Endodermal cell (in vitro differentiated cells): ENCODE results near the gene DRAXIN. TPM values are rescaled to one million over a fixed set of nuclear protein-coding genes. Genes with fewer than 3 reads are reported as not detected.
A peak's percentile ranks its signal among the peaks of the same experiment; 100 is the strongest.

ENCODE experiments used
- DNase-seq: peaks from one replicate; pipeline ENCODE4 v3.0.0-alpha.2; 2017
- H3K27ac ChIP-seq: 2 replicates; pipeline ENCODE4 v1.5.1; 2013; ENCODE audit warnings: mild to moderate bottlenecking, low read depth, low read length, moderate library complexity
- H3K27me3 ChIP-seq: 2 replicates; pipeline ENCODE4 v1.6.1; 2013; ENCODE audit warnings: mild to moderate bottlenecking, low read length, moderate library complexity; ENCODE audit not compliant: insufficient read depth, control insufficient read depth, poor library complexity, severe bottlenecking
- H3K36me3 ChIP-seq: 2 replicates; pipeline ENCODE4 v1.7.0; 2013; ENCODE audit warnings: mild to moderate bottlenecking, low read length, moderate library complexity; ENCODE audit not compliant: control insufficient read depth, insufficient read depth
- H3K4me1 ChIP-seq: one replicate; pipeline ENCODE4 v1.7.0; 2013; ENCODE audit warnings: low read length; ENCODE audit not compliant: control insufficient read depth, insufficient read depth
- H3K4me3 ChIP-seq: 2 replicates; pipeline ENCODE4 v1.5.1; 2013; ENCODE audit warnings: mild to moderate bottlenecking, low read length, moderate library complexity
- H3K9ac ChIP-seq: 2 replicates; pipeline ENCODE4 v1.6.1; 2013; ENCODE audit warnings: mild to moderate bottlenecking, low read length, moderate library complexity; ENCODE audit not compliant: poor library complexity, severe bottlenecking; ENCODE audit errors: extremely low read depth
- H3K9me3 ChIP-seq: 2 replicates; pipeline ENCODE4 v1.6.1; 2013; ENCODE audit warnings: mild to moderate bottlenecking, low read length, moderate library complexity; ENCODE audit not compliant: control insufficient read depth
- H3K27ac Mint-ChIP-seq: 2 replicates; pipeline ENCODE4 v1.8.0; 2020; ENCODE audit warnings: mixed read lengths
- H3K27me3 Mint-ChIP-seq: 2 replicates; pipeline ENCODE4 v1.8.0; 2021; ENCODE audit warnings: mild to moderate bottlenecking, mixed read lengths; ENCODE audit not compliant: insufficient read depth
- H3K36me3 Mint-ChIP-seq: 2 replicates; pipeline ENCODE4 v1.8.0; 2020; ENCODE audit warnings: low read depth, mixed read lengths
- H3K4me1 Mint-ChIP-seq: 2 replicates; pipeline ENCODE4 v1.8.0; 2020; ENCODE audit warnings: mixed read lengths
- H3K4me3 Mint-ChIP-seq: 2 replicates; pipeline ENCODE4 v1.8.0; 2020; ENCODE audit warnings: mild to moderate bottlenecking, moderate library complexity, mixed read lengths
- H3K9me3 Mint-ChIP-seq: 2 replicates; pipeline ENCODE4 v1.8.0; 2020; ENCODE audit warnings: mild to moderate bottlenecking, mixed read lengths
- WGBS, 2 experiments: methylation state at CpG; one replicate each; pipeline versions ENCODE4 v1.1.5 to v1.1.7; 2013; ENCODE audit warnings: missing lambda C conversion rate in 2 of 2, mixed read lengths in 1 of 2; ENCODE audit not compliant: insufficient coverage in 1 of 2, insufficient read length in 1 of 2; 5-methylcytosine and 5-hydroxymethylcytosine counted together
- total RNA-seq, 2 donors: library from RNA; stranded (reverse); fragmentation: NEBNext Ultra II Directional in 1 of 2; extraction: Animal tissue kit (Norgen Biotek cat#: 25700) in 1 of 2; gene quantifications; 2 replicates in 1 of 2; 3 replicates in 1 of 2; pipeline ENCODE4 v1.2.1, GENCODE V29; 2021
- TF ChIP-seq, protein P1 (sequence below): fragments of 200-600 bp; sonication (generic); conservative IDR thresholded peaks from 2 replicates; pipeline ENCODE4 v1.5.0; 2021; ENCODE audit warnings: antibody characterized with exemption, mild to moderate bottlenecking

DRAXIN gene
- total RNA-seq, 2 donors from 2014 or later, result 5.4 to 6.0 TPM

GRCh38 chr1:11693024-11693590, 1.6 kb downstream of the DRAXIN start:
- TF ChIP-seq, protein P1, sequence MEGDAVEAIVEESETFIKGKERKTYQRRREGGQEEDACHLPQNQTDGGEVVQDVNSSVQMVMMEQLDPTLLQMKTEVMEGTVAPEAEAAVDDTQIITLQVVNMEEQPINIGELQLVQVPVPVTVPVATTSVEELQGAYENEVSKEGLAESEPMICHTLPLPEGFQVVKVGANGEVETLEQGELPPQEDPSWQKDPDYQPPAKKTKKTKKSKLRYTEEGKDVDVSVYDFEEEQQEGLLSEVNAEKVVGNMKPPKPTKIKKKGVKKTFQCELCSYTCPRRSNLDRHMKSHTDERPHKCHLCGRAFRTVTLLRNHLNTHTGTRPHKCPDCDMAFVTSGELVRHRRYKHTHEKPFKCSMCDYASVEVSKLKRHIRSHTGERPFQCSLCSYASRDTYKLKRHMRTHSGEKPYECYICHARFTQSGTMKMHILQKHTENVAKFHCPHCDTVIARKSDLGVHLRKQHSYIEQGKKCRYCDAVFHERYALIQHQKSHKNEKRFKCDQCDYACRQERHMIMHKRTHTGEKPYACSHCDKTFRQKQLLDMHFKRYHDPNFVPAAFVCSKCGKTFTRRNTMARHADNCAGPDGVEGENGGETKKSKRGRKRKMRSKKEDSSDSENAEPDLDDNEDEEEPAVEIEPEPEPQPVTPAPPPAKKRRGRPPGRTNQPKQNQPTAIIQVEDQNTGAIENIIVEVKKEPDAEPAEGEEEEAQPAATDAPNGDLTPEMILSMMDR, result no peak
- H3K36me3 Mint-ChIP-seq, result no peaks in the 10 kb centered on the region
- no peak overlapping the region for H3K27ac Mint-ChIP-seq
- Histone ChIP-seq H3K4me3 (no peak overlapping the region), H3K4me1 (no peaks in the 10 kb centered on the region), H3K9me3 (no peaks in the 10 kb centered on the region), H3K9ac (no peak overlapping the region), H3K27ac (no peak overlapping the region), H3K27me3 (peaks cover 39% of the 10 kb centered on the region), H3K36me3 (no peaks in the 10 kb centered on the region)
- 73 to 75% methylated on average over 6 of the region's 6 CpGs for WGBS, 2 experiments
- H3K4me1 Mint-ChIP-seq, result peaks cover 25% of the 10 kb centered on the region
- DNase-seq, result no peak
- peak overlapping the region; percentile 91 for H3K4me3 Mint-ChIP-seq
- H3K27me3 Mint-ChIP-seq, result peaks cover 20% of the 10 kb centered on the region
- H3K9me3 Mint-ChIP-seq, result no peaks in the 10 kb centered on the region

GRCh38 chr1:11693917-11694316, 2.4 kb downstream of the DRAXIN start:
- no peaks in the 10 kb centered on the region for H3K36me3 ChIP-seq
- DNase-seq, result no peak
- Mint-ChIP-seq H3K4me3 (no peak overlapping the region), H3K4me1 (peaks cover 25% of the 10 kb centered on the region), H3K9me3 (no peaks in the 10 kb centered on the region), H3K36me3 (no peaks in the 10 kb centered on the region), H3K27me3 (peaks cover 20% of the 10 kb centered on the region), H3K27ac (no peak overlapping the region)
- TF ChIP-seq, protein P1, result no peak
- peaks cover 39% of the 10 kb centered on the region for H3K27me3 ChIP-seq
- H3K4me3 ChIP-seq, result no peak overlapping the region
- no peaks in the 10 kb centered on the region for H3K9me3 ChIP-seq
- no peak overlapping the region for H3K27ac ChIP-seq
- H3K9ac ChIP-seq, result no peak overlapping the region
- H3K4me1 ChIP-seq, result no peaks in the 10 kb centered on the region
- 75 to 88% methylated on average over 3 to 5 of the region's 5 CpGs for WGBS, 2 experiments

GRCh38 chr1:11695861-11696260, 4.4 kb downstream of the DRAXIN start:
- Histone ChIP-seq H3K36me3 (no peaks in the 10 kb centered on the region), H3K27ac (peak overlapping the region; percentile 8), H3K27me3 (peaks cover 27% of the 10 kb centered on the region), H3K9me3 (no peaks in the 10 kb centered on the region), H3K4me1 (no peaks in the 10 kb centered on the region), H3K4me3 (no peak overlapping the region), H3K9ac (no peak overlapping the region)
- no peaks in the 10 kb centered on the region for H3K9me3 Mint-ChIP-seq
- H3K36me3 Mint-ChIP-seq, result no peaks in the 10 kb centered on the region
- H3K27me3 Mint-ChIP-seq, result peaks cover 19% of the 10 kb centered on the region
- TF ChIP-seq, protein P1, result no peak
- DNase-seq, result no peak
- H3K27ac Mint-ChIP-seq, result no peak overlapping the region
- no peak overlapping the region for H3K4me3 Mint-ChIP-seq
- H3K4me1 Mint-ChIP-seq, result peaks cover 20% of the 10 kb centered on the region
- WGBS, 2 experiments, result 81 to 82% methylated on average over 2 to 6 of the region's 6 CpGs
